Hepatocyte (in vitro differentiated cells): ENCODE data around the gene GPBAR1.

Source experiments
- CTCF ChIP-seq: fragments of 200-600 bp; sonication (generic); IDR thresholded peaks from 2 replicates; pipeline ENCODE4 v1.5.1; 2016; ENCODE audit warnings: antibody characterized with exemption, mild to moderate bottlenecking; ENCODE audit not compliant: poor library complexity
- EZH2 ChIP-seq: fragments of 200-600 bp; sonication (generic); IDR thresholded peaks from 2 replicates; pipeline ENCODE4 v1.6.1; 2016; ENCODE audit warnings: antibody characterized with exemption, mild to moderate bottlenecking, borderline replicate concordance
- EZH2phosphoT487 ChIP-seq: fragments of 200-600 bp; sonication (generic); IDR thresholded peaks from one replicate; pipeline ENCODE4 v1.6.1; 2018; ENCODE audit warnings: antibody characterized with exemption, mild to moderate bottlenecking, low read depth, moderate library complexity; ENCODE audit not compliant: unreplicated experiment, severe bottlenecking

- no peak for TF ChIP-seq CTCF
- no peak for TF ChIP-seq EZH2
- TF ChIP-seq EZH2phosphoT487, result no peak
Observed at GRCh38 chr2:218214116-218214515, 46.7 kb upstream of the GPBAR1 start.
